SH-SY5Y (cell line): ENCODE measurements around the gene PLCD4.

Experiments used
- GATA2 ChIP-seq: IDR thresholded peaks from 2 replicates; pipeline ENCODE4 v1.6.1; 2011; ENCODE audit warnings: mild to moderate bottlenecking, low read depth, low read length
- GATA3 ChIP-seq: IDR thresholded peaks from 2 replicates; pipeline ENCODE4 v1.6.1; 2011; ENCODE audit warnings: low read depth, mild to moderate bottlenecking, low read length, moderate library complexity

- TF ChIP-seq GATA2 (no peak), GATA3 (no peak)
These were observed 30.7 kb downstream of the PLCD4 start for GRCh38 chr2:218638372-218638771.
